GM21619 (cell line): ENCODE measurements around the gene ARL6IP4.
"Not testable (repeated sequence)": the region's sequence is repeated elsewhere in the genome, so short reads cannot be mapped to it uniquely, and the experiment has no call there.

Source experiments
- ATAC-seq: cut with Tn5 transposase; IDR thresholded peaks from one replicate; pipeline ENCODE4 v1.9.1; 2021; ENCODE audit not compliant: unreplicated experiment

ARL6IP4 gene

GRCh38 chr12:122980183-122981035 is at the start of gene ARL6IP4:
Gene ARL6IP4, plus strand, starts transcription at chr12:122980681. Its CDS starts 459 bp downstream, at chr12:122981140.
- ATAC-seq = peak; percentile 59

GRCh38 chr12:122932207-122932606 is 48.3 kb upstream of the ARL6IP4 start:
- ATAC-seq = no peak

- peak; percentile 57 for ATAC-seq
These were observed 45.8 kb upstream of the ARL6IP4 start for GRCh38 chr12:122934722-122935121.

- ATAC-seq = no peak
These were observed 45.2 kb upstream of the ARL6IP4 start for GRCh38 chr12:122935318-122935717.

GRCh38 chr12:122937622-122938091 is 42.8 kb upstream of the ARL6IP4 start:
- no peak for ATAC-seq

- ATAC-seq = no peak
These were observed 41.4 kb upstream of the ARL6IP4 start for GRCh38 chr12:122939125-122939524.

- not testable (repeated sequence) for ATAC-seq
These were observed 39.1 kb upstream of the ARL6IP4 start for GRCh38 chr12:122941351-122941750.

GRCh38 chr12:122942637-122943036 is 37.8 kb upstream of the ARL6IP4 start:
- no peak for ATAC-seq

GRCh38 chr12:122943196-122943595 is 37.3 kb upstream of the ARL6IP4 start:
- ATAC-seq = no peak

GRCh38 chr12:122944605-122945592 is 35.6 kb upstream of the ARL6IP4 start:
- no peak for ATAC-seq

- peak; percentile 60 for ATAC-seq
These were observed 33.7 kb upstream of the ARL6IP4 start for GRCh38 chr12:122946690-122947341.

GRCh38 chr12:122947352-122947792 is 33.1 kb upstream of the ARL6IP4 start:
- ATAC-seq = no peak

- ATAC-seq = no peak
These were observed 31.9 kb upstream of the ARL6IP4 start for GRCh38 chr12:122948605-122949004.

- no peak for ATAC-seq
These were observed 31.1 kb upstream of the ARL6IP4 start for GRCh38 chr12:122949405-122949804.

- ATAC-seq = no peak
These were observed 30.4 kb upstream of the ARL6IP4 start for GRCh38 chr12:122949816-122950675.

- ATAC-seq = no peak
These were observed 29.1 kb upstream of the ARL6IP4 start for GRCh38 chr12:122951406-122951805.

GRCh38 chr12:122951979-122952892 is 28.2 kb upstream of the ARL6IP4 start:
- ATAC-seq = no peak

- ATAC-seq = no peak
These were observed 25.3 kb upstream of the ARL6IP4 start for GRCh38 chr12:122955156-122955555.

- no peak for ATAC-seq
These were observed 24.4 kb upstream of the ARL6IP4 start for GRCh38 chr12:122956035-122956434.
